ENCODE results near the gene SMARCA2.

SMARCA2 gene

GRCh38 chr9:2174911-2175310 is 159.8 kb downstream of the SMARCA2 start:
- H3K27ac ChIP-seq (ENCODE audit: low read depth in 2 of 2, low read length in 2 of 2), result no peak overlapping the region
- peaks cover 16 to 23% of the 10 kb centered on the region in 2 donors for H3K36me3 ChIP-seq (ENCODE audit: control insufficient read depth in 2 of 2, insufficient read depth in 2 of 2, low read length in 2 of 2)

GRCh38 chr9:2177121-2177520 is 162.0 kb downstream of the SMARCA2 start:
- Histone ChIP-seq H3K4me1 (ENCODE audit: control insufficient read depth in 2 of 2, insufficient read depth in 2 of 2, low read length in 2 of 2) (no peaks in the 10 kb centered on the region), H3K9ac (ENCODE audit: low read depth in 1 of 2, low read length in 2 of 2) (no peak overlapping the region), H3K27me3 (ENCODE audit: control insufficient read depth in 2 of 2, insufficient read depth in 2 of 2, low read length in 2 of 2) (no peaks in the 10 kb centered on the region), H3K36me3 (ENCODE audit: control insufficient read depth in 2 of 2, insufficient read depth in 2 of 2, low read length in 2 of 2) (peaks cover 7 to 18% of the 10 kb centered on the region in 2 donors), H3K27ac (ENCODE audit: low read depth in 2 of 2, low read length in 2 of 2) (no peak overlapping the region), H3K4me3 (ENCODE audit: low read length in 2 of 2) (no peak overlapping the region), H3K9me3 (ENCODE audit: control insufficient read depth in 2 of 2, low read length in 2 of 2) (no peaks in the 10 kb centered on the region)

More at GRCh38 chr9:2174911-2175310, 159.8 kb downstream of the SMARCA2 start:
- Histone ChIP-seq H3K4me1 (ENCODE audit: control insufficient read depth in 2 of 2, insufficient read depth in 2 of 2, low read length in 2 of 2) (no peaks in the 10 kb centered on the region), H3K27me3 (ENCODE audit: control insufficient read depth in 2 of 2, insufficient read depth in 2 of 2, low read length in 2 of 2) (no peaks in the 10 kb centered on the region), H3K9me3 (ENCODE audit: control insufficient read depth in 2 of 2, low read length in 2 of 2) (no peaks in the 10 kb centered on the region), H3K9ac (ENCODE audit: low read depth in 1 of 2, low read length in 2 of 2) (no peak overlapping the region), H3K4me3 (ENCODE audit: low read length in 2 of 2) (no peak overlapping the region)

GRCh38 chr9:2178034-2178734 is 163.0 kb downstream of the SMARCA2 start:
- H3K9ac ChIP-seq (ENCODE audit: low read depth in 1 of 2, low read length in 2 of 2), result no peak overlapping the region
- peaks cover 0 to 12% of the 10 kb centered on the region in 2 donors for H3K36me3 ChIP-seq (ENCODE audit: control insufficient read depth in 2 of 2, insufficient read depth in 2 of 2, low read length in 2 of 2)
- H3K4me3 ChIP-seq (ENCODE audit: low read length in 2 of 2), result no peak overlapping the region
- H3K4me1 ChIP-seq (ENCODE audit: control insufficient read depth in 2 of 2, insufficient read depth in 2 of 2, low read length in 2 of 2), result no peaks in the 10 kb centered on the region
- H3K9me3 ChIP-seq (ENCODE audit: control insufficient read depth in 2 of 2, low read length in 2 of 2), result no peaks in the 10 kb centered on the region
- no peaks in the 10 kb centered on the region for H3K27me3 ChIP-seq (ENCODE audit: control insufficient read depth in 2 of 2, insufficient read depth in 2 of 2, low read length in 2 of 2)
- H3K27ac ChIP-seq (ENCODE audit: low read depth in 2 of 2, low read length in 2 of 2), result no peak overlapping the region

- Histone ChIP-seq H3K27ac (ENCODE audit: low read depth in 2 of 2, low read length in 2 of 2) (no peak overlapping the region), H3K36me3 (ENCODE audit: control insufficient read depth in 2 of 2, insufficient read depth in 2 of 2, low read length in 2 of 2) (peaks cover 8 to 15% of the 10 kb centered on the region in 2 donors), H3K9ac (ENCODE audit: low read depth in 1 of 2, low read length in 2 of 2) (no peak overlapping the region), H3K9me3 (ENCODE audit: control insufficient read depth in 2 of 2, low read length in 2 of 2) (no peaks in the 10 kb centered on the region), H3K4me1 (ENCODE audit: control insufficient read depth in 2 of 2, insufficient read depth in 2 of 2, low read length in 2 of 2) (no peaks in the 10 kb centered on the region), H3K4me3 (ENCODE audit: low read length in 2 of 2) (no peak overlapping the region), H3K27me3 (ENCODE audit: control insufficient read depth in 2 of 2, insufficient read depth in 2 of 2, low read length in 2 of 2) (no peaks in the 10 kb centered on the region)
These were observed 164.4 kb downstream of the SMARCA2 start for GRCh38 chr9:2179567-2179966.

- no peaks in the 10 kb centered on the region for H3K9me3 ChIP-seq (ENCODE audit: control insufficient read depth in 2 of 2, low read length in 2 of 2)
- no peaks in the 10 kb centered on the region for H3K27me3 ChIP-seq (ENCODE audit: control insufficient read depth in 2 of 2, insufficient read depth in 2 of 2, low read length in 2 of 2)
- peaks cover 8 to 20% of the 10 kb centered on the region in 2 donors for H3K36me3 ChIP-seq (ENCODE audit: control insufficient read depth in 2 of 2, insufficient read depth in 2 of 2, low read length in 2 of 2)
- H3K4me3 ChIP-seq (ENCODE audit: low read length in 2 of 2), result no peak overlapping the region
- no peaks in the 10 kb centered on the region for H3K4me1 ChIP-seq (ENCODE audit: control insufficient read depth in 2 of 2, insufficient read depth in 2 of 2, low read length in 2 of 2)
- H3K27ac ChIP-seq (ENCODE audit: low read depth in 2 of 2, low read length in 2 of 2), result no peak overlapping the region
- no peak overlapping the region for H3K9ac ChIP-seq (ENCODE audit: low read depth in 1 of 2, low read length in 2 of 2)
These were observed 165.0 kb downstream of the SMARCA2 start for GRCh38 chr9:2180154-2180553.

- H3K27ac ChIP-seq (ENCODE audit: low read depth in 2 of 2, low read length in 2 of 2), result no peak overlapping the region
These were observed 165.6 kb downstream of the SMARCA2 start for GRCh38 chr9:2180704-2181103.

GRCh38 chr9:2181792-2182191 is 166.6 kb downstream of the SMARCA2 start:
- H3K27me3 ChIP-seq (ENCODE audit: control insufficient read depth in 2 of 2, insufficient read depth in 2 of 2, low read length in 2 of 2), result no peaks in the 10 kb centered on the region
- H3K36me3 ChIP-seq (ENCODE audit: control insufficient read depth in 2 of 2, insufficient read depth in 2 of 2, low read length in 2 of 2), result peaks cover 16 to 31% of the 10 kb centered on the region in 2 donors
- no peaks in the 10 kb centered on the region for H3K9me3 ChIP-seq (ENCODE audit: control insufficient read depth in 2 of 2, low read length in 2 of 2)
- no peak overlapping the region for H3K27ac ChIP-seq (ENCODE audit: low read depth in 2 of 2, low read length in 2 of 2)
- no peak overlapping the region for H3K9ac ChIP-seq (ENCODE audit: low read depth in 1 of 2, low read length in 2 of 2)
- no peaks in the 10 kb centered on the region for H3K4me1 ChIP-seq (ENCODE audit: control insufficient read depth in 2 of 2, insufficient read depth in 2 of 2, low read length in 2 of 2)
- H3K4me3 ChIP-seq (ENCODE audit: low read length in 2 of 2), result no peak overlapping the region

More at GRCh38 chr9:2180704-2181103, 165.6 kb downstream of the SMARCA2 start:
- no peaks in the 10 kb centered on the region for H3K27me3 ChIP-seq (ENCODE audit: control insufficient read depth in 2 of 2, insufficient read depth in 2 of 2, low read length in 2 of 2)
- no peak overlapping the region for H3K9ac ChIP-seq (ENCODE audit: low read depth in 1 of 2, low read length in 2 of 2)
- no peak overlapping the region for H3K4me3 ChIP-seq (ENCODE audit: low read length in 2 of 2)
- H3K36me3 ChIP-seq (ENCODE audit: control insufficient read depth in 2 of 2, insufficient read depth in 2 of 2, low read length in 2 of 2), result peaks cover 8 to 23% of the 10 kb centered on the region in 2 donors
- no peaks in the 10 kb centered on the region for H3K9me3 ChIP-seq (ENCODE audit: control insufficient read depth in 2 of 2, low read length in 2 of 2)
- no peaks in the 10 kb centered on the region for H3K4me1 ChIP-seq (ENCODE audit: control insufficient read depth in 2 of 2, insufficient read depth in 2 of 2, low read length in 2 of 2)

- Histone ChIP-seq H3K9ac (ENCODE audit: low read depth in 1 of 2, low read length in 2 of 2) (no peak overlapping the region), H3K4me1 (ENCODE audit: control insufficient read depth in 2 of 2, insufficient read depth in 2 of 2, low read length in 2 of 2) (no peaks in the 10 kb centered on the region), H3K27ac (ENCODE audit: low read depth in 2 of 2, low read length in 2 of 2) (no peak overlapping the region), H3K27me3 (ENCODE audit: control insufficient read depth in 2 of 2, insufficient read depth in 2 of 2, low read length in 2 of 2) (no peaks in the 10 kb centered on the region), H3K9me3 (ENCODE audit: control insufficient read depth in 2 of 2, low read length in 2 of 2) (no peaks in the 10 kb centered on the region), H3K36me3 (ENCODE audit: control insufficient read depth in 2 of 2, insufficient read depth in 2 of 2, low read length in 2 of 2) (peaks cover 42 to 55% of the 10 kb centered on the region in 2 donors), H3K4me3 (ENCODE audit: low read length in 2 of 2) (no peak overlapping the region)
These were observed 175.9 kb downstream of the SMARCA2 start for GRCh38 chr9:2190939-2191608.

GRCh38 chr9:2191609-2191972 is 176.4 kb downstream of the SMARCA2 start:
- H3K9ac ChIP-seq (ENCODE audit: low read depth in 1 of 2, low read length in 2 of 2), result no peak overlapping the region
- H3K27ac ChIP-seq (ENCODE audit: low read depth in 2 of 2, low read length in 2 of 2), result no peak overlapping the region
- H3K9me3 ChIP-seq (ENCODE audit: control insufficient read depth in 2 of 2, low read length in 2 of 2), result no peaks in the 10 kb centered on the region
- H3K36me3 ChIP-seq (ENCODE audit: control insufficient read depth in 2 of 2, insufficient read depth in 2 of 2, low read length in 2 of 2), result peaks cover 41 to 52% of the 10 kb centered on the region in 2 donors
- no peaks in the 10 kb centered on the region for H3K4me1 ChIP-seq (ENCODE audit: control insufficient read depth in 2 of 2, insufficient read depth in 2 of 2, low read length in 2 of 2)
- H3K4me3 ChIP-seq (ENCODE audit: low read length in 2 of 2), result no peak overlapping the region
- H3K27me3 ChIP-seq (ENCODE audit: control insufficient read depth in 2 of 2, insufficient read depth in 2 of 2, low read length in 2 of 2), result no peaks in the 10 kb centered on the region

- Histone ChIP-seq H3K9me3 (ENCODE audit: control insufficient read depth in 2 of 2, low read length in 2 of 2) (no peaks in the 10 kb centered on the region), H3K4me1 (ENCODE audit: control insufficient read depth in 2 of 2, insufficient read depth in 2 of 2, low read length in 2 of 2) (no peaks in the 10 kb centered on the region), H3K36me3 (ENCODE audit: control insufficient read depth in 2 of 2, insufficient read depth in 2 of 2, low read length in 2 of 2) (peaks cover 38 to 44% of the 10 kb centered on the region in 2 donors), H3K9ac (ENCODE audit: low read depth in 1 of 2, low read length in 2 of 2) (no peak overlapping the region), H3K27me3 (ENCODE audit: control insufficient read depth in 2 of 2, insufficient read depth in 2 of 2, low read length in 2 of 2) (no peaks in the 10 kb centered on the region), H3K27ac (ENCODE audit: low read depth in 2 of 2, low read length in 2 of 2) (no peak overlapping the region), H3K4me3 (ENCODE audit: low read length in 2 of 2) (no peak overlapping the region)
These were observed 177.3 kb downstream of the SMARCA2 start for GRCh38 chr9:2192356-2192979.

Data from mucosa of rectum (tissue), 2 donors.